Karpas-422 (cell line): Measurements from ENCODE around the gene PASK. TPM values are rescaled to one million over a fixed set of nuclear protein-coding genes. Genes with fewer than 3 reads are reported as not detected.
"Not testable (repeated sequence)": the region's sequence is repeated elsewhere in the genome, so short reads cannot be mapped to it uniquely, and the experiment has no call there.

Experiments
- DNase-seq: peaks from one replicate; pipeline ENCODE4 v3.0.0-alpha.2; 2015
- H2AFZ ChIP-seq: fragments of 200-600 bp; sonication (generic); 2 replicates; pipeline ENCODE4 v1.6.1; 2014; ENCODE audit warnings: antibody characterized with exemption, low read length, mixed read lengths
- H3K27ac ChIP-seq: fragments of 200-600 bp; sonication (generic); 2 replicates; pipeline ENCODE4 v1.5.1; 2014; ENCODE audit warnings: mild to moderate bottlenecking, low read length, moderate library complexity
- H3K27me3 ChIP-seq: fragments of 200-600 bp; sonication (generic); 2 replicates; pipeline ENCODE4 v1.6.1; 2014; ENCODE audit warnings: low read length, mixed read lengths
- H3K36me3 ChIP-seq: fragments of 200-600 bp; sonication (generic); 2 replicates; pipeline ENCODE4 v1.6.1; 2014; ENCODE audit warnings: low read length, mixed read lengths; ENCODE audit not compliant: insufficient read depth
- H3K4me1 ChIP-seq: fragments of 200-600 bp; sonication (generic); 2 replicates; pipeline ENCODE4 v1.6.1; 2014; ENCODE audit warnings: mild to moderate bottlenecking, low read length, mixed read lengths
- H3K4me2 ChIP-seq: fragments of 200-600 bp; sonication (generic); 2 replicates; pipeline ENCODE4 v1.6.1; 2014; ENCODE audit warnings: low read length, low read depth, mild to moderate bottlenecking; ENCODE audit not compliant: poor library complexity, severe bottlenecking
- H3K4me3 ChIP-seq: fragments of 200-600 bp; sonication (generic); 2 replicates; pipeline ENCODE4 v1.5.1; 2014; ENCODE audit warnings: mild to moderate bottlenecking, antibody characterized with exemption, low read length, mixed read lengths
- H3K79me2 ChIP-seq: fragments of 200-600 bp; sonication (generic); 2 replicates; pipeline ENCODE4 v1.6.1; 2014; ENCODE audit warnings: mild to moderate bottlenecking, low read length, mixed read lengths
- H3K9ac ChIP-seq: fragments of 200-600 bp; sonication (generic); 2 replicates; pipeline ENCODE4 v1.6.0; 2014; ENCODE audit warnings: low read length
- H3K9me2 ChIP-seq: fragments of 200-600 bp; sonication (generic), shearing (Covaris generic); replicated peaks from 2 replicates; pipeline ENCODE4 v1.6.0; 2014; ENCODE audit warnings: mild to moderate bottlenecking, low read length, moderate library complexity; ENCODE audit not compliant: insufficient read depth
- H3K9me3 ChIP-seq: fragments of 300-700, 200-600 bp; sonication (generic); 2 replicates; pipeline ENCODE4 v1.6.1; 2014; ENCODE audit warnings: low read length, mixed read lengths
- H4K20me1 ChIP-seq: fragments of 200-600 bp; sonication (generic); 2 replicates; pipeline ENCODE4 v1.6.1; 2014; ENCODE audit warnings: mild to moderate bottlenecking, antibody characterized with exemption, low read length, low read depth; ENCODE audit not compliant: insufficient read depth
- total RNA-seq: library from RNA; depleted of rRNA; stranded (reverse); fragments of >200 nt; shearing (Covaris generic); gene quantifications from 2 replicates; pipeline ENCODE4 v1.2.3, GENCODE V29; 2014; ENCODE audit warnings: low replicate concordance

PASK gene
- total RNA-seq, 1 experiment from 2014 or later = 23.9 TPM

DNA sequence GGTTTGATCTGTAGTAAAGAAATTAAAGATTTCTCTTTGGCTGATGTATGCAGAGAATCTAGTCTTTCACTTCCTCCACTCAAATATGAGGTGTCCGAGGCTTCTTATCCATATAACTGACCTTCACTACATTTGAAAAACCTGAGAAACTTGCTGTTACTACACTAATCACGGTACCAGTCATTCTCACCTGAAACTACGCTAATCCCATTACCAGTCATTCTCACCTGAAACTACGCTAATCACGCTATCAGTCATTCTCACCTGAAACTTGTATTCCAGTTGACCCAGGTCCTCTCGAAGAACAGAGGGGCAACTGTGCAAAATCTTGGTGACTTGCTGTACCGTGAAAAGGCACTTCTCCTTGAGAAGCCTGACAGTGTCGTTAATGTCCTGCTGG is 52.3 kb downstream of the PASK start:
- no peak for DNase-seq

DNA sequence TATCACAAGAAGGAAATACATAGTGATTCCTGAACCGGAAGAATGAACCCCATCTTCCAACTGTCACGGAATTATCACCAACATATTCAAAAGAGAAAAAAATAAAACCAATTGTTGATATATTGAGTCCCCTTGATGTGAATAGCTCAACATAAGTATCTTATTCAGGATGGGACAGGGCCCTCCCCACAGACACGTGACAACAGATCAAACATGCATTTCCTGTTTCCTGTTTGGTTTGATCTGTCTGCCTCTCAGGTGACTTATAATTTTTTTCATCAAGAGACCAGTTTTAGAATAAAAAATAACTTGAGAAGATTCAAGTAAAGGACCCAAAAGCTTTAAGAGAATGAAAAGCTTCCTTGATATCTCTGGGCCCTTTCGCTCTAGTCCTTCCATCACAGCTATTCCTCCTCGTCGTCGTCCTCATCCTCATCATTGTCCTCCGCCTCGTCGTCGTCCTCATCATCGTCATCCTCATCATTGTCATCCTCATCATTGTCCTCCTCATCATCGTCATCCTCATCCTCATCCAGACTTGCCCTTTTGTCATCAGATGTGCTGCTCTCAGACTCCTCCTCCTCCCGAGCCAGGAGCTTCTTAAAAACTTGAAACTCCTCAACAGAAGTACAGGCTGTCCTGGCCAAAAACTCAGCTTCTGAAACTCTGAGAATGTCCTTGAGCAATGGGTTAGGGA is 53.5 kb downstream of the PASK start:
- Histone ChIP-seq H3K36me3 (peaks cover 33% of the 10 kb centered on the region; the same call in 1 of the 2 replicates), H3K27me3 (no peaks in the 10 kb centered on the region), H3K9me2 (no peaks in the 10 kb centered on the region), H3K27ac (no peak overlapping the region), H3K79me2 (peaks cover 52% of the 10 kb centered on the region), H3K9me3 (no peaks in the 10 kb centered on the region), H4K20me1 (peaks cover 11% of the 10 kb centered on the region; the same call in 1 of the 2 replicates), H2AFZ (no peak overlapping the region), H3K4me2 (no peak overlapping the region), H3K4me1 (peaks cover 22% of the 10 kb centered on the region), H3K9ac (no peak overlapping the region), H3K4me3 (no peak overlapping the region)
- DNase-seq = no peak

More for the DNA sequence above, 52.3 kb downstream of the PASK start:
- H3K36me3 ChIP-seq = peaks cover 33% of the 10 kb centered on the region; the same call in 1 of the 2 replicates
- H3K4me1 ChIP-seq = peaks cover 27% of the 10 kb centered on the region
- no peak overlapping the region for H2AFZ ChIP-seq
- no peak overlapping the region for H3K27ac ChIP-seq
- H3K9ac ChIP-seq = no peak overlapping the region
- H3K79me2 ChIP-seq = peaks cover 65% of the 10 kb centered on the region
- H3K27me3 ChIP-seq = no peaks in the 10 kb centered on the region
- H3K9me3 ChIP-seq = no peaks in the 10 kb centered on the region
- H3K4me3 ChIP-seq = no peak overlapping the region
- H3K4me2 ChIP-seq = no peak overlapping the region
- H4K20me1 ChIP-seq = peaks cover 2% of the 10 kb centered on the region; the same call in 1 of the 2 replicates
- H3K9me2 ChIP-seq = no peaks in the 10 kb centered on the region

DNA sequence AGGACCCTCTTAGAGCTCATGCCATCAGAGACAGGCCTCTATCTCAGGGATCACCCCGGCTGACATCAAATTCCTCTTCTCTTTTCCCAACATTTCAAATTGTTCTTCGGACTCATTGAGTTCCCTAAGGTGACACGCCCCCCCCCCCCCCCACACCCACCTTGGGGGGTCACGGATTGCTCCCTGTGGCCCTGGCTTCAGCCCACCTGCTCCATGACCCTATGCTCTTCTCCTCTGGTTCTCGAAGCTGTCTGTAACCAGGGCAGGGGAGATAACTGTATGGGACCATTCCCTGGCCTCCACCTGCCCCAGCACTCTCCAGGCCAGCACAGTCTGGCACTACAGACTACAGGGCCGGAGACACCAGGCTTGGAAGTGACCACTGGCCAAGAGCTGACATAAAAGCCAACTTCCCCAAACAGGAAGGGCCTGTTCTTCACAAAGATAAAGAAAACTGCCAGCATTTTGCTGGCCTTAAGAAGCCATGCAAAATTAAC is 54.3 kb downstream of the PASK start:
- Histone ChIP-seq H3K27ac (no peak overlapping the region), H3K4me3 (no peak overlapping the region), H3K27me3 (no peaks in the 10 kb centered on the region), H3K4me1 (peaks cover 15% of the 10 kb centered on the region), H3K79me2 (peaks cover 44% of the 10 kb centered on the region), H3K9me2 (no peaks in the 10 kb centered on the region), H3K4me2 (no peak overlapping the region), H2AFZ (no peak overlapping the region), H4K20me1 (peaks cover 12% of the 10 kb centered on the region; the same call in 1 of the 2 replicates), H3K9ac (no peak overlapping the region), H3K9me3 (no peaks in the 10 kb centered on the region), H3K36me3 (peaks cover 31% of the 10 kb centered on the region; the same call in 1 of the 2 replicates)
- DNase-seq = no peak

DNA sequence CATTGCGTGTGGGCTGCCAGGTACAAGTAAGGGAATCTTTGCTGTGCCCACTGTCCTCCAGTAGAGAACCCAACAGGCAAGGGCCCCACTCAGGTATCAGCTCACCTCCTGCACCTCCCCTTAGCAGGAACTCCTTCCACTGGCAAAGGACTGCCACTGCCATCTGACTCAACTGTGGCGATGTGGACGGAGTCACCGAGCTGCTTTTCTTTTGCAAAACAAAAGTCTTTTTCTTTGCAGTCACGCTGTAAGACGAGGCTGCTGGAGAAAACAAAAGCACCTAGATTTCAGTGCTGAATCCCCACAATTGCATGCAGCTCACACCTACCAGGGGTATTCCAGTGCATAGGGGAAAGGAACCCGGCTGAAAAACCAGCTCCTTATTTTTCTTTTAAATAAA is 55.1 kb downstream of the PASK start:
- Histone ChIP-seq H3K79me2 (peaks cover 36% of the 10 kb centered on the region), H3K9me3 (no peaks in the 10 kb centered on the region), H3K4me3 (no peak overlapping the region), H3K9ac (no peak overlapping the region), H3K27ac (no peak overlapping the region), H3K4me1 (peaks cover 7% of the 10 kb centered on the region), H4K20me1 (peaks cover 12% of the 10 kb centered on the region; the same call in 1 of the 2 replicates), H3K36me3 (peaks cover 33% of the 10 kb centered on the region), H3K9me2 (no peaks in the 10 kb centered on the region), H2AFZ (no peak overlapping the region), H3K27me3 (no peaks in the 10 kb centered on the region), H3K4me2 (no peak overlapping the region)
- no peak for DNase-seq

DNA sequence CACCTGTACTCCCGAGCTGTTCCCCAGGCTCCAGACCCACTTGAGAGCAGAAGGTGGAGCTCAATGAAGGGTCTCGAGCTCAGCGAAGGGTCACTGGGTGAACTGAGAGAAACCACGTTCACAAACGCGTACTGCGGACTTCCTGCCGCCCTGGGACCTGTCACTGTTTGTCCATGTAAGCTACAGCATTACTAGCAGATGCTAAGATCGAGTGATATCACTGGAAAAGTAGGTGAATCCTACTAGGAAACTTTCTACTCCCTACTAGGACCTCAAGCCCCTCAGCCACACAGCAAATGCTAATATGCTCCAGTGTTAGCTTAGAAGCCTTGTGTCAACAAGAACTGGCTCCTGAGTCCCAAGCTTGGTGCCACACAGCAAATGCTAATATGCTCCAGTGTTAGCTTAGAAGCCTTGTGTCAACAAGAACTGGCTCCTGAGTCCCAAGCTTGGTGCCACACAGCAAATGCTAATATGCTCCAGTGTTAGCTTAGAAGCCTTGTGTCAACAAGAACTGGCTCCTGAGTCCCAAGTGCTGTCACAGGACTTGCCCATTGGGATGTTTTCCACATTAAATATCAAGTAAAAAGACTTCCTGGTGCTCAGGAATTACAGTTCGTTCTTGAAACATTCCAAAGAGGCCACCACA is 56.0 kb downstream of the PASK start:
- not testable (repeated sequence) for H2AFZ ChIP-seq, H3K4me1 ChIP-seq, H3K4me2 ChIP-seq, DNase-seq, H3K27me3 ChIP-seq, H3K4me3 ChIP-seq, H3K9me2 ChIP-seq, H3K9me3 ChIP-seq, H3K27ac ChIP-seq, H3K9ac ChIP-seq
- Histone ChIP-seq H3K79me2 (peaks cover 29% of the 10 kb centered on the region), H4K20me1 (peaks cover 12% of the 10 kb centered on the region; the same call in 1 of the 2 replicates), H3K36me3 (peaks cover 36% of the 10 kb centered on the region)

DNA sequence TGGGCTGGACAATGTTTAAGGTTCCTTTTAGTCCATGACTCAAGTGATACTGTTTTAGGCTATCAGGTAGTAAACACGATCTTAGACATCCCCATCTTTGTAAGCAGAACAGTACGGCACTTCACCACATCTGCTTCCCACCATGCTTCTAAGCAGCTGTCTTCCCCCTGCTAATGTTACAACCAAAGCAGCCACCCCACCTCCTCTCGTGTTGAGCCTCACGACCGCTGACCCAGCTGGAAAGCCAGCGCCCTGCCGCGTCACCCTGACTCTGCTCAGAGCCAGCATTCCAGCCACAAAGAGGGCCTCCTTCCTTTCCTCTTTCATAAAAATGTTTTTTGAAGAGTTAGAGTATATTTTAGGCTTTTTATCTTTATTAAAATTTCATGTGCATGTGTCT is 56.6 kb downstream of the PASK start:
- H3K9ac ChIP-seq = no peak overlapping the region
- H4K20me1 ChIP-seq = peaks cover 12% of the 10 kb centered on the region; the same call in 1 of the 2 replicates
- peaks cover 24% of the 10 kb centered on the region for H3K79me2 ChIP-seq
- H3K9me2 ChIP-seq = no peaks in the 10 kb centered on the region
- H2AFZ ChIP-seq = no peak overlapping the region
- no peak for DNase-seq
- no peaks in the 10 kb centered on the region for H3K27me3 ChIP-seq
- no peaks in the 10 kb centered on the region for H3K9me3 ChIP-seq
- peaks cover 35% of the 10 kb centered on the region for H3K36me3 ChIP-seq
- no peak overlapping the region for H3K27ac ChIP-seq
- no peak overlapping the region for H3K4me3 ChIP-seq
- peaks cover 3% of the 10 kb centered on the region; the same call in 1 of the 2 replicates for H3K4me1 ChIP-seq
- no peak overlapping the region for H3K4me2 ChIP-seq

DNA sequence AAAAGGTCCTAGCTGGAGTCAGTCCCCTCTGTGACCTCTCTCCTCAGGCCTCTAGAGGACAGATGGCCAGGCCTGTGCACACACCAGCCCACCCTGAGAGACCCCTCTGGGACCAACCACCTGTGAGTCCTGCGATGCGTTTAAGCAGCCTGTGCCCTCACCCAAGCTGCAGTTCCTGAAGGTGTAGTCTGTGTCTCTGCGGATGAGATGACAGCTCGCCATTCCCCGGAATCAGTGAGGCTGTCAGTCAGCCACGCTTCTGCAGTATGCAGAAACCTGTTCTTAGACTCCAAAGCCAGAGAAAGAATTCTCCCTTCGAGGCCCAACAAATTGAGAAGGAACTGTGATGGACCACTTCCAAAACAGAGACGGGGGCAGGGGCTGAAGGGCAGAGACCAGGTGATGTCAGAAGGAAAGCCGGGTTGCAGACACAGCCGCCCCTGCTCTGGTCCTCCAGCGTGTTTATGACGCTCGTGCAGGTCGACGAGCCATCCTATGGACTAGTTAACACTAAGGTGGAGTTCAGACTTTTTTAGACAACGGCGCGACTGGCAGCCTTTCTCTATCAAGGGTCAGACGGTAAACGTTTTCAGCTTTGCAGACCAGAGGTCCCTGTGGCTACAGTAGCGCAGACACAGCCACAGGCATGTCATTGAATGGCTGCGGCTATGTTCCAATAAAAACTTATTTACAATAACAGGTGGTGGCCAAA is 57.4 kb downstream of the PASK start:
- no peak overlapping the region for H3K9ac ChIP-seq
- peaks cover 39% of the 10 kb centered on the region for H3K36me3 ChIP-seq
- H3K79me2 ChIP-seq = peaks cover 16% of the 10 kb centered on the region
- H3K27ac ChIP-seq = no peak overlapping the region
- no peaks in the 10 kb centered on the region for H3K27me3 ChIP-seq
- H3K4me3 ChIP-seq = no peak overlapping the region
- no peaks in the 10 kb centered on the region for H3K9me3 ChIP-seq
- no peak overlapping the region for H2AFZ ChIP-seq
- no peaks in the 10 kb centered on the region for H3K9me2 ChIP-seq
- no peak for DNase-seq
- peaks cover 12% of the 10 kb centered on the region; the same call in 1 of the 2 replicates for H4K20me1 ChIP-seq
- H3K4me1 ChIP-seq = no peaks in the 10 kb centered on the region; the same call in 1 of the 2 replicates
- no peak overlapping the region for H3K4me2 ChIP-seq

DNA sequence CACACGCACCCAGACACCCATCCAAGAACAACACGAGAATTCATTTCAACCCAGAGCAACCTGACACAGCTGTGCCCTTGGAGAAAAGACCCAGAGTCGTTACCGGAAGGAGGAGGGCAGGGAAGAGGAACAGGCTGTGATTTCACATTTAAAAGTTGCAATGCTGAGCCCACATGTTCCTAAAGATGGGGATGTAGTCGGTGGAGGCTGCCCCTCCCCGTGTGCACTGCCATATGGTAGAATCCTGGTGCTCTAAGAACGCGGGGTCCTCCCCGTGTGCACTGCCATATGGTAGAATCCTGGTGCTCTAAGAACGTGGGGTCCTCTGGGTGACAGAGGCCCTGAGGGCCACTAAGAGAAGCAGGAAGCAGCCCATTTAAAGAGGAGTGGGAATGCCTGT is 58.1 kb downstream of the PASK start:
- H3K4me1 ChIP-seq = no peaks in the 10 kb centered on the region
- no peaks in the 10 kb centered on the region for H3K9me3 ChIP-seq
- no peak overlapping the region for H3K4me3 ChIP-seq
- no peak overlapping the region for H2AFZ ChIP-seq
- DNase-seq = no peak
- H3K79me2 ChIP-seq = peaks cover 11% of the 10 kb centered on the region
- H3K9me2 ChIP-seq = no peaks in the 10 kb centered on the region
- no peak overlapping the region for H3K9ac ChIP-seq
- no peak overlapping the region for H3K4me2 ChIP-seq
- peaks cover 12% of the 10 kb centered on the region; the same call in 1 of the 2 replicates for H4K20me1 ChIP-seq
- no peak overlapping the region for H3K27ac ChIP-seq
- no peaks in the 10 kb centered on the region for H3K27me3 ChIP-seq
- H3K36me3 ChIP-seq = peaks cover 40% of the 10 kb centered on the region
